Activated T-cell treated with anti-CD3 and anti-CD28 coated beads, Interleukin-2, amount 50 U/mL, for 48 hours (primary cell): ENCODE measurements around the gene CLPSL2.
"Not testable (repeated sequence)": the region's sequence is repeated elsewhere in the genome, so short reads cannot be mapped to it uniquely, and the experiment has no call there.

Experiments used
- DNase-seq, 2 experiments: peaks; one replicate each; pipeline ENCODE4 v3.0.0-alpha.2; 2020

The CLPSL2 gene, protein sequence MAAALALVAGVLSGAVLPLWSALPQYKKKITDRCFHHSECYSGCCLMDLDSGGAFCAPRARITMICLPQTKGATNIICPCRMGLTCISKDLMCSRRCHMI

DNA sequence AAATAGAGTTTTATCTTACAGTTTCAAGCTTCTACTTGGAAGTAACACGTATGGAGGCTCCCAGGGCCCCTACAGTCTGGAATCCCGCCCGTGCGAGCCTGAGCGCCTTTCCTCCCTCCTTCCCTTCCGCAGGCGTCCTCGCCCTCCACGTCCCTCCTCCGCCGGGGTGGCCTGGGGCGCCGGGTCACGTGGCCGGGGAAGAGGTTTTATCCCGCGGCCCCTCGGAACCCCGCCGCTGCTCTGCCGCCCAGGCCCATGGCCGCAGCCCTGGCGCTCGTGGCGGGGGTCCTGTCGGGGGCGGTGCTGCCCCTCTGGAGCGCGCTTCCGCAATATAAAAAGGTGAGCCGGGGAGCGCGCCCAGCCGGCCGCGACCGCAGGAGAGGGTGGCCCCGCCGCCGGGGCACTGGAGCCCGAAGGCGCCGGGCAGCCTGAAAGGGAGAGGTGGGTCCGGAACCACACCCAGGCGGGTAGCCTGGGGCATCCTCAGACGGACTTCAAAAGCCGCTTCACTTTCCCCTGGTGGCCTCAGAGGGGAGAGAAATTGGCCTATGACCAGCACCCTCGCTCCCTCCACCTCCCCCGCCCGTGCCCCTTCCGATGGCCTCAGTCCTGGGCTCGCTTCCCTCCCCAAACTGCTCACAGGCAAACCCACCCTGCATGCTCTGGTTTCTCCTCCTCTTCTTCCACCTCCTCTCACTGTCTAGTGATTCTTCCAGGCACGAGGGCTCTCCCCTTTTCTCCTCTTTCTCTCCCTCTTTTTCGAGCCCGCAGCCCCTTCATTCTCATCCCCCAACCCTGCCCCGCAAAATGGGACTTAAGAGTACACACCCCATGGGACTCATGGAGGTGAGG is at the start of gene CLPSL2:
Gene CLPSL2, plus strand, starts transcription at position 235 of the 852 bp plus-strand sequence. Its CDS starts 21 bp downstream, at position 256.
- peak in 1 of 2 experiments; percentile 28 for DNase-seq

DNA sequence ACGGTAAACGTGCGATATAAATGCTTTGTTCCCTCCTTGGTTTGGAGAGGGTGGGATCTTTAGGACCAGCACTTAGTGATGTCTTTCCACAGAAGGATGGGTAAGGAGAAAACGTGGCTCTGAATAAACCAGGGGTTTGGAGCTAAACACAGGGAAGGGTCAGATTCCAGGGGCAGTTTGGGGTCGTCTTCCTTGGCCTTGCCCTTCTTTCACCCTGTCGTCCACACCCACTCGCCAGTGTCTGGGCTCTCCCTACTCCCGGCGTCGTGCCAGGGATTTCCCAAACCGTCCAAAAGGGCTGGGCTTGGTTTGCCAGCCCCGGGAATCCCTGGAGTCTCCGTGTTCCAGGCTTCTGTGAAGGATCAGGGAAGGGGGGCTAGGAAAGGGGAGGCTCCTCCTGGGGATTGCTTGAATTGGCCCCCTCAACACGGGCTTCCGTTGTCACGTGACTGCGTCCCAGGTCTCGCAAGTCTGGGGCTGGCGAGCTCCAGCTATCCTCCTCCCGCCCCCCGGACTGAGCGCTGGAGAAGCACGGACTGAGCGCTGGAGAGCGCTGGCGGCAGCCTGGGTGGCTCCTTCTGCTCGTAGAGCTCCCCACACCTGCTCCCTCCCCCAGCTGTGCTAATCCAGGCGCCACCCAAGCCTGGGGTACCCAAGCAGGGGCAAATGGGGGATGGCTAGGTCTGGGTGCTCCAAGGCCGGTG is 49.0 kb upstream of the CLPSL2 start:
- DNase-seq: no peak

DNA sequence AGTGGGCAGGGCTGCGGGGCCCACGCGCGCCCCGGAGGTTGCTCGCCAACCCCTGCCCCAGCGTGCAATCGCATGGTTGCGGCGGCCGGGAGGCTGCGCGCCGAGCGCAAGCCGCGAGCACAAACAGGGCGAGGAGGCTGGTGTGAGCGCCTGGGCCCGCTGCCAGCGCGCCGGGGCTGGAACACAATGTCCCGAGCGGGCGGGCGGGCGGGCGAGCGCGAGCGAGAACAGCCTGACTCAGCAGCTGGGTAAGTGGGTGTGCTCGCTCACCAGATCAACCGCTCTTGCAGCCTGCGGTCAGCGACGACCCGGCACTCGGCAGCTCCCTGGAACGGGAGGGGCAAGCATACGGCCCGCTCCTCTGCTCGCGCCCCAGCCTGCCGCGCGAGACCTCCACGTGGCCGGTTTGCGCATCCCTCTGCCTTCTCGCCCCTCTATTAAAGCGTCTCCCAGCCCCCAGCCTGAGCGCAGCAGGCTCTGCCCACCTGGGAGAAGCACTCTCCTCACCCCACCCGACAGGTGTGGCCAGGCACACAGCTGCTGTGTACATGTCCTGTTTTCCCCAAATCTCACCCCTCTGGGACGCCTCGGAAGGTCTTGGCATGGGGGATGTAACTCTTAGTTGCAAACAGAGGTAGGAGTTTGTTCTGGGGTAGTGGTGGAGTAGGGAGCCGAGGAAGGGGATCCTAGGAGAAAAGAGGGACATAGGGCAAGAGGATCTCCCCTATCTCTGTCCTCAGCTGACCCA is 48.3 kb upstream of the CLPSL2 start:
- peak; percentile 86 to 90 for DNase-seq

DNA sequence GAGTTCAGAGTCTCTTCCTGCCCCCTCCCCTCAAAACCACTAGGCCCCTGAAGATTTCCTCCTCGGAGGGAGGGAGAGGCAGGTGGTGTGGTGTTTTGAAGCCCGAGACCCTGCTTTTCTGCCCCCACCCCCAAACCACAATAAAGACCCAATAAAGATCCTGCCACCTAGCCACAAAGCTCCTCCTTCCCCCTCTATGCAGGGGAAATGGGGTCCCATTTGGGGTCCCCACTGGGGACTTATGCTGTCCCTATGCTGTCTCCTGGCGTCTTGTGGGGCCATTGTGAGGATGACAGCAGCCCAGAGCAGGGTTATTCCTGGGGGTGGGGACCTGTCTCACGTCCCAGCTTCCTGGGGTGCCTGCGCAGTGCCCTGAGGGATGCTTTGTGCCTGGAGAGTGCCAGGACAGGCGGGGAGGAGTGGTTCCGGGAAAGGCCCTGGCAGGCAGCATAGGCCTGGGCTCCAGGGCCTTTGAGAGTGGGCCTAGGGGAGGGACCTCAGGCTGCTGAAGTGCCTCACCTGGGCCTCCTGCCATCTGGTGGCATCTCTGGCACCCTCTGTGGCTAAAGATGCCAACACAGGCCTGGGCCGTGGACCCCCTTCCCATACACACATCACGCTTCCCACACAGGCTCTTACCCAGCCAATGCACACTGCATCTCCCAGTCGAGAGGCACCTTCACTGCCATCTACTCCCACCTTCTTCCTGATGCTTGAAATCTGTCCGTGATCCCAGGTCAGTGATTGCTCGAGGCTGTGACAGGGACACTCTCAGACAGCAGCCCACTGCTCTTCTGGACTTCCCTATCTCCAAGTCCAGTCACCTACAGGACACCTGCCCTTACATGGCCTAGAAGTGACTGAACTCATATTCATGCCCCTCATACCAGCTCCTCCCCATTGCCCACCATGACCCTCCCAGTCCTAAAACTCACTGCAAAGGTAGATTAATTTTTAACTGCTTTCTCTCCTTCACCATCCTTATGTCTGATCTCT is 47.4 kb upstream of the CLPSL2 start:
- peak; percentile 63 to 65 for DNase-seq

DNA sequence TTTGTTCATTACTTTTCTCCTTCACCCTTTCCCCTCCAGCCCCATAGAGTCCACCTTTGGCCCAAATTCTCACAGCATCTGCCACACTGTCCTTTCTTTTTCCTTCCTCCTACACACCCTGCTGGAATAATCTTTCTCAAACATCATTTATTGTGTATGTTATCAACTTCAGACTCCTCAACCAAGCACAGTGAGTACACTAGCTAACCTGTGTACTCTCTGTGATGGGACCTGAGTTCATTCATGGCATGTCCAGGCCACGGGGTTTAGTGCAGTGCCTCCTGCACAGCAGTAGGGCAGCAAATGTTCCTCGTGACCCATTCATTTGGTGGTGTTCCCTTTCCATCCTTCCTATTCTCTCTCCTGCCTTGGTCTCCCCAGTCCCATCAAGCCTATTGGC is 46.7 kb upstream of the CLPSL2 start:
- peak in 1 of 2 experiments; percentile 30 for DNase-seq

DNA sequence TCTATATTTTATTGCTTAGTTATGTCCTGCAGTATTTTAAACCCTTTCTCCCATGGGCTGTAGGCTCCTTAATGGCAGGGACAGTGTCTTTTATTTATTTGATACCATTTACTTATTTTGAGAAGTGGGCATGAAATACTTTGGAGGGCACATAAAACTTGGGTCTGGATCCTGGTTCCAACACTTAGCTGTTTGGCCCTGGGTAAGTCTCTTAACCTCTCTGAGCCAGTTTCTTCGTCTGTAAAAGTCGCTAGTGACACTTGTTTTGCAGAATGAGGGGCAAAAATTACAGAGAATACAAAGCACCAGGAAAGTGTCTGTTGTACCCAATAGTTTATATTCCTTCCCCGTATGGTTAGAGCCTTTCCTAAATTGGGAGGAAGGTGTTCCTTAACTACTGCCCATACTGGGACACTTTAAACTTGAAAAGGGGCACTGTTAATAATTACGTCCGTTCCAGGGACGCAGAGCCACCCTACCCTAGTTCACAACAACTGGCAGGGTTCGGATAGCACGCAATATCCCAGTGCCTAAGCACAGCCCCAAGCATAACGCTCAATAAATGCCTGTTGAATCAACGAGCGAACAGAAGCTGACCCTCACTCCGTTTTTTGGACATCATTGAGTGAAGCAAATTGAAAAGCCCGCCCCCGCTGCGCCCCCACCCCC is 45.5 kb upstream of the CLPSL2 start:
- no peak for DNase-seq

DNA sequence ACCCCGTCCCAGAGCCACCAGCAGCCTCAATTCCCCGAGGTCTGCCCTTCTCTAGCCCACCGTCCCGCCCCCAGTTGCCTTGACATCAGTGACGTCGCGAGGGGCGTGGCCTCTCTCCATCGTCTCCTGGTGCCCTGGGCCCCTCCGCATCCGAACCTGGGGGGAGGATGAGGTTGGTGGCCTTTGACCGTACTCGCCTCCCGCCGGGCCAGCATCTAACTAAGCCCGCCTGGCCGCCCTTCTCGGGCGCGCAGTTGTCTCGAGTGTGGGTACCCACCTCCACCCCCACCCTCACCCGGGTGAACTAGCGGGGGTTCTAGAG is 45.0 kb upstream of the CLPSL2 start:
- peak; percentile 97 to 98 for DNase-seq

DNA sequence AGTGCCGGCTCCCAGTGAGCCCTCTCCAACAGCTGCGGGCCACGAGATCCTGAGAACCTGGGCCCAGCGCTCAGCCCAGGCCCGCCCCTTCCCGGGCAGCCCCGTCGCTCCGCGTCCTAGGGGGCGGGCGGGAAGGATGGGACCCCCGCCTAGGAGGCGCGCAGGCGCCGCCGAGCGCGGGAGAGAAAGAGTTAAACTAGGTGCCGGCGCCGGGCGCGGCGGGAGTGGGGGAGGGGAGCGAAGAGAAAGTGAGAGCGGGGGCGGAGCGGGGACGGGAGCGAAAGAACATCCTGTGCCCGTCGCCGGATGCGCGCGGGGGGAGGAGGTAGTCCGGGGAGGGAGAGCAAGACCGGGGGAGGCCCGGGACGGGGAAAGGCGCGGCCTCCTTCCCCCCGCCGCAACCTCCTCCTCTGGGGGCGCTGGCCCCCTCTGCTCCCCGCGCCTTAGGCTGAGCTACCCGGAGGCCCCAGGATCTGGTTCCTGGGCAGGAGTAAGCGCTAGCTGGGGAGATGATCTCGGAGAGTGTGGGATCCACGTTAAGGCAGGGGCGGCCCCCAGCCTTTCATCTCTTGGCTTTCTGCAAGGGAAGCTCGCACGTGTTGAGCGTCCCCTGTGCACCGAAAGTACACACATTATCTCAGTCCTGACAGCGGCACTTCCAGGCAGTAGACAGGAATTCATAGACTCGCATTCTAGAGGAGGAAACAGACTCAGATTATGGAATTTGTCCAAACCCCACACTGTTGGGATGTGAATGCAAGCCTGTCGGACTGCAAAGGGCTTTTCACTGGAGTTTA is 44.5 kb upstream of the CLPSL2 start:
- peak; percentile 95 to 97 for DNase-seq

DNA sequence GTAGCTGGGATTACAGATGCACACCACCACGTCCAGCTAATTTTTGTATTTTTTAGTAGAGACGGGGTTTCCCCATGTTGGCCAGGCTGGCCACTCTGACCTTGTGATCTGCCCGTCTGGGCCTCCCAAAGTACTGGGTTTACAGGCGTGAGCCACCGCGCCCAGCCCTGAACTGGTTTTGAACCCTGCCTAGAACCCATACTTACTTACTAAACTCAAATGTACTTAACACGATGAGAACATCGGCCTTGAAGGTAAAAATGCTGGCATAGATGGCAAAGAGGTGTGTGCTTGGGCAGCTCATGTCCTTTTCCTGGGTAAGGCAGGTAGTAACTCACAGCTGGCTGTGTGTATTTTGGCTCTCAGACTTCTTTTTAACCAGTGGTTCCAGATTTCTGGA is 42.8 kb upstream of the CLPSL2 start:
- no peak for DNase-seq

DNA sequence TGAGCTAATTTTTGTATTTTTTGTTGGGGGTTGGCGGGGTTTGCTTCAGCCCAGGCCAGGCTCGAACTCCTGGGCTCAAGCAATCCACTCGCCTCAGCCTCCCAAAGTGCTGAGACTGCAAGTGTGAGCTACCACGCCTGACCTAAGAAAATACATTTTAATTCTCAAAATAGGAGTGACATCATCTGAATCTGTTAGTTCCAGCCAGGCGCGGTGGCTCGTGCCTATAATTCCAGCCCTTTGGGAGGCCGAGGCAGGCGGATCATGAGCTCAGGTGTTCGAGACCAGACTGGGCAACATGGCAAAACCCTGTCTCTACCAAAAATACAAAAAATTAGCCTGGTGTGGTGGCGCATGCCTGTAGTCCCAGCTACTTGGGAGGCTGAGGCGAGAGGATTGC is 42.1 kb upstream of the CLPSL2 start:
- not testable (repeated sequence) for DNase-seq

DNA sequence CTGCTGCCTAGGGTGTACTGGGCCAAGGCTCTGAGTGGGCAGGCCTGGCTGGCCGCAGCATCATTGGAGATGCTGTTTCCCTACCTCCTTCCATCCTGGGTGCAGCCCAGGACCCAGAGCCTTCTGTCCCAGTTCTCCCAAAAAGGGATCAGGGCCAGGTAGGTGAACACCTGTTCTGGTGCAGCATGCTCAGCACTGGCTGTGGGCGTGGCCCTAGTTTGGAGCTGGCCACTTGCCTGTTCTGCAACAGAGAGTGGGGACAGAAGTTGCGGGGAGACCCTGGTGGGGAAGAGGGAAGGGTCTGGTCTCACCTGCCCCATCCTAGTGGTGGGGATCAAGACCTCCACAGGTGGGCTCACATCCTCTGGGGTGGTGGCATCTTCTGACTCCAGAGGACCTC is 40.9 kb upstream of the CLPSL2 start:
- no peak for DNase-seq

DNA sequence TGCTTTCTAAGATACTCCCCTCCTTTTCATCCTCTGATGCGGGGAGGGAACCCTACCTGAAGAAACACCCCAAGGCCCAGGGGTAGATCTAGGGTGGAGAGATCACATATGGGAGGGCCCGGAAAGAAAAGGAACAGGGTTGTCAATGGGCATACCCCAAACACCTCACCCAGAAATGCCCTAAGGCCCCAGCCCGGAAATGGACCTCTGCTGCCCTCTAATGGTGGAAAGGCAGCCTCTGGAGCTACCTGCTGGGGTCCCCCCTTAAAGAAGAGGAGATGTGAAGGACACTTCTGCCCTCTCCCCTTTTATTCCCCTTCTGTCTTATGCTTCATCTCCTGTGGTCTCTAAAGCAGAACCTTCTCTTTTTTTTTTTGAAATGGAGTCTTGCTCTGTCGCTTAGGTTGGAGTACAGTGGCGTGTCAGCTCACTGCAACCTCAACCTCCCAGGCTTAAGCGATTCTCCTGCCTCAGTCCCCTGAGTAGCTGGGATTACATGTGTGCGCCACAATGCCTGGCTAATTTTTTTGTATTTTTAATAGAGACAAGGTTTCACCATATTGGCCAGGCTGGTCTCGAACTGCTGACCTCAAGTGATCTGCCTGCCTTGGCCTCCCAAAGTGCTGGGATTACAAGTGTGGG is 40.0 kb upstream of the CLPSL2 start:
- DNase-seq: peak; percentile 90 to 94

DNA sequence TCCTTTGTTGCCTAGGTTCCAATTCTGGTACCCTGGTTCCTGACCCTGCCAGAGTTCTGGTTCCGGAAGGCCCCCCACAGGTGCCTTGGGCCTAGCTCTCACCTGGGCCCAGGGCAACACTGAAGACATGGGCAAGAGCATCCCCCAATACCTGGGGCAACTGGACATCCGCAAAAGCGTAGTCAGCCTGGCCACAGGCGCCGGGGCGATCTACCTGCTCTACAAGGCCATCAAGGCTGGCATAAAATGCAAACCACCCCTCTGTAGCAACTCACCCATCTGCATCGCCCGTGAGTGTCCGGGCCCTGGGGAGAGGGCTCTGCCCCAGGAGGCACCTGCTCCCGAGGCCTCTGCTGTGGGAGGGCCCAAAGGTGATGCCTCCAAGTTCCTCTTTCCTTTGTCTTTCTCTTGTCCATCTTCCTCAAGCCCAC is 39.4 kb upstream of the CLPSL2 start, which contains the start of gene ARMC12:
Gene ARMC12, plus strand, starts transcription at position 51 of the 431 bp plus-strand sequence. Its CDS starts 77 bp downstream, at position 128.
- no peak for DNase-seq

DNA sequence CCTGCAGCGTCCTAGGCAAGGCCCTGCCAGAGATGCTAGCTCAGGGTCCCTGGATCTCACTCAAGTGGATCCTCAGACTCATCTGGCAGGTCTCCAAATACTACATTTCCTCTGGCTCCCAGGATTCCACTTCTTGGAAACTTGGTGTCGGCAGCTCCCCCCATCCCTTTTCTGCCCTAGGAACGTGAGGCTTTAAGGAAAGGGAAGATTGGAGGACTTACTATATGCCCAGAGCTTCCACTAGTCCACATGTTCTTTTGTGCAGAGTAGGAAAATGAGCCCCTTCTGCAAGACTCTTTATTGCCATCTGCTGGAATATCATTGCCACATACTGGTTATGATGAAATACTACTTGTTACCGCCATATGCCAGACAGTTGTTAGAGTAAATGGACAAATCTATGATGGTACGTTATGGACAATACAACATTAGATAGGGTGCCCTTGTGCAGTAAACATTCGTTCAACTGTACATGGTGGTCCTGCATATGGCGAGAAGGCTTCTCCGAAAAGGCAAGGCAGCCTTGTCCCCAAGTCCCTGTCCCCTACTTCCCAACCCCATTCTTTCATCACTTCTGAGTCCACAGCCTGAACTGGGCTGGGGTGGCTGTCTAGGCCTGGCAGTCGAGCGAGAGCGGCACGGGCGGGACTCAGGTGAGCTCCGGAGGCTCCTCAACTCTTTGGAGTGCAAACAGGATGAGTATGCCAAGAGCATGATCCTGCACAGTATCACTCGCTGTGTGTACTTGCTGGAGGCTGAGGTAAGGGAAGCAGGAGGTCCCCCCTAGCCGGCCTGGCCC is 38.8 kb upstream of the CLPSL2 start:
- peak; percentile 59 to 62 for DNase-seq

DNA sequence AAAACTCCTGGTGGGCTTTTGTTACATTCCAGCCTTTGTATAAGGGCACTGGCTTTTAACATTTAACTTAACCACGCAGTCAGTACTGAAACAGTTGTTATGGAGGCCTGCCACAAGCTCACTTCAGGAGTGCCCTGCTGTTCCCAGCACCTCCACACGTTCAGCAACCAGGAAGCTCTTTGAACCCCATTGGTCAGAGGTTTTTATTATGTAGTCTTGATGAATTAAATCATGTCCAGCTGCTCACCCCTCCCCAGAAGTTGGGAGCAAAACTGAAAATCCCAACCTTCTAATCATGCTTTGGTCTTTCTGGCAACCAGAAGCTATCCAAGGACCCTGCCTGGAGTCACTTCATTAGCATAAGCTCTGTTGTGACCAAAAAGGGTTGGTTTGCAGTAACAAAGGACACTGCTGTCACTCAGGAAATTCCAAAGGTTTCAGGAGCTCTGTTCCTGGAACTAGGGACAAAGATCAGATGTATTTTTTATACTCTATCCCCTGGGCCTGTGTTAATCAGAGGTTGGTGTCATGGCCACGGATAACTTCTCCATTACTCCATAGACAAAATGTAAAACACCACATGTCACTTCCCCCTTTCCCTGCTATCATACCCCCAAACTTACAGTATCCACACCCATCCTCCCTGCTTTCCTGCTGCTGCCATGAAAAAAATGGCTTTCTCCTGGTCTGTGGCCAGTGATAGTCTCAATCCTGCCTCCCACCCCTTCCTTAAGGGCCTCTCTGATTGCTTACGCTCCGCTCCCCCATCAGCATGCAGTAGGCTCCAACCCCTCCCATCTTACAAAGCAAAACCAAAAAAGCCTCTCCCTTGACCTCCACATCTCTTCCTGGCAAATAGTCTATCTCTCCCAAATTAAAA is 36.5 kb upstream of the CLPSL2 start:
- no peak for DNase-seq

DNA sequence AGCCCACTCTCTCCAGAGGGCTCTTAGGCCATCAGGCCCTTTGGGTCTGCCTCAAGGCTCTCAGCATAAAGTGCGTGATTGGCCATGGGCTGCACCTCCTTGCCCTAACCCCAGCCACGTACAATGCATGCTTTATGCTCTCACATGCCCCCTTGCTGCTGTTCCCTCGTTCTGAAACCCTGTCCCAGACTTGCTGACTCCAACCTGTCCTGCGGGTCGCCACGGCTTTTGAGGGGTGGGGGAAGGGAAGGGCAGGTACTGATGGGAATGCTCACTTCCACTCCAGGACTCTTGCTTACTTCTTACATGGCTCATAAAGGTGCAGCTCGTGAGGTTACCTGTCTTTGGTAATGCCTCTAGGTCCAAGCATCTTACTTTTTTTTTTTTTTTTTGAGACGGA is 33.6 kb upstream of the CLPSL2 start:
- DNase-seq: no peak

DNA sequence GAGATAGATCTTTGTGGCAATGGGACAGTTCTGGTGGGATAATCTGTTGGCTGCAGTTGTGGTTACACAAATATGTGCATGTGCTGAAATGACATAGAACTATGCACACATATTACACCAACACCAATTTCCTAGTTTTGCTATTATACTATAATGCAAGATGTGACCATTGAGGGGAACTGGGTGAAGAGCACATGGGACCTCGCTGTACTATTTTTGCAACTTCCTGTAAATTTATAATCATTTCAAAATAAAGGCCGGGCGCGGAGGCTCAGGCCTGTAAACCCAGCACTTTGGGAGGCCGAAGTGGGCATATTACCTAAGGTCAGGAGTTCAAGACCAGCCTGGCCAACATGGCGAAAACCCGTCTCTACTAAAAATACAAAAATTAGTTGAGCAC is 30.9 kb upstream of the CLPSL2 start:
- DNase-seq: no peak

DNA sequence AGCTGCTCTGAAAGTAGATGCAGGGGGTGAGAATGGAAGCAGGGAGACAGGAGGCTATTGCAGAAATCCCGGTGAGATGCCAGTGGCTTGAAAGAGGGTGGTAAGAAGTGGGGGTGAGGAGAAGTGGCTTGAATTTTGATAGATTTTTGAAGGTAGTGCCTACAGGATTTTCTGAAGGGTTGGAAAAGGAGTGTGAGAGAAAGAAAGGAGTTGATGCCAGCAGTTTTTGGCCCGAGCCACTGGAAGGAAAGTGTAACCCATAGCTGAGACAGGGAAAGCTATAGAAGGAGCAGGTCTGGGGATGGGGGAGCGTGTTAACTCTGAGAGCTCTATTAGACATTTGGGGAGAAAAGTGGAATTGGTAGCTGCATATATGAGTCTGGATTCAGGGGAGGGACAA is 29.9 kb upstream of the CLPSL2 start:
- DNase-seq: no peak
